HepG2 (cell line): ENCODE results near the gene G6PC3. TPM values are rescaled to one million over a fixed set of nuclear protein-coding genes. Genes with fewer than 3 reads are reported as not detected.

Source experiments
- CBX2 ChIP-seq, 2 experiments: fragments of 200-600 bp in 1 of 2; sonication (generic); formaldehyde crosslinking in 1 of 2; IDR thresholded peaks; 2 replicates each; pipeline versions ENCODE4 v1.7.0 to v1.8.1; 2018 to 2022; ENCODE audit warnings: low read depth in 2 of 2, low read length in 1 of 2, mild to moderate bottlenecking in 1 of 2, missing genetic modification reagents in 1 of 2
- CC2D1A ChIP-seq: sonication (generic); formaldehyde crosslinking; IDR thresholded peaks from 2 replicates; pipeline ENCODE4 v1.8.1; 2023; ENCODE audit warnings: mild to moderate bottlenecking, missing genetic modification reagents
- HNF4G ChIP-seq, 2 experiments: sonication (generic) in 1 of 2; formaldehyde crosslinking in 1 of 2; IDR thresholded peaks; 2 replicates each; pipeline versions ENCODE4 v1.4.0 to v1.6.1; 2011 to 2020; ENCODE audit warnings: borderline replicate concordance in 2 of 2, low read depth in 2 of 2, mild to moderate bottlenecking in 2 of 2, low read length in 1 of 2, missing genetic modification reagents in 1 of 2, moderate library complexity in 1 of 2
- HNRNPLL ChIP-seq: fragments of 200-400 bp; formaldehyde crosslinking; IDR thresholded peaks from 2 replicates; pipeline ENCODE4 v1.6.1; 2017; ENCODE audit warnings: mild to moderate bottlenecking, low read depth, low read length; ENCODE audit not compliant: poor library complexity, severe bottlenecking
- ISX ChIP-seq: sonication (generic); formaldehyde crosslinking; conservative IDR thresholded peaks from 2 replicates; pipeline ENCODE4 v1.5.0; 2020; ENCODE audit warnings: missing genetic modification reagents
- KDM1A ChIP-seq: IDR thresholded peaks from 2 replicates; pipeline ENCODE4 v1.6.1; 2016; ENCODE audit warnings: missing compliant biosample characterization
- MAFK ChIP-seq, 2 experiments: IDR thresholded peaks in 1 of 2; conservative IDR thresholded peaks in 1 of 2; 2 replicates each; pipeline ENCODE4 v1.6.1; 2011; ENCODE audit warnings: improper control_type of control experiment in 2 of 2, low read length in 2 of 2
- MED13 ChIP-seq: sonication (generic); formaldehyde crosslinking; IDR thresholded peaks from 2 replicates; pipeline ENCODE4 v1.5.0; 2020; ENCODE audit warnings: missing genetic modification reagents
- NFE2 ChIP-seq: sonication (generic); formaldehyde crosslinking; IDR thresholded peaks from 2 replicates; pipeline ENCODE4 v1.4.0; 2020; ENCODE audit warnings: missing genetic modification reagents
- NR2F1 ChIP-seq, 2 experiments: fragments of 450-650 bp in 1 of 2; formaldehyde crosslinking in 1 of 2; IDR thresholded peaks; 2 replicates each; pipeline versions ENCODE4 v1.5.0 to v1.6.1; 2016 to 2020; ENCODE audit warnings: mild to moderate bottlenecking in 1 of 2, missing compliant biosample characterization in 1 of 2, missing genetic modification reagents in 1 of 2, moderate library complexity in 1 of 2
- RARA ChIP-seq: IDR thresholded peaks from 2 replicates; pipeline ENCODE4 v1.6.1; 2016; ENCODE audit warnings: missing genetic modification reagents, missing compliant biosample characterization
- RBM22 ChIP-seq: fragments of 200-400 bp; formaldehyde crosslinking; optimal IDR thresholded peaks from 2 replicates; pipeline ENCODE3; 2017; ENCODE audit warnings: mild to moderate bottlenecking, low read length, moderate library complexity
- TCF7L2 ChIP-seq: IDR thresholded peaks from 2 replicates; pipeline ENCODE4 v1.6.1; 2011; ENCODE audit warnings: mild to moderate bottlenecking, low read depth, low read length, moderate library complexity
- ZFP41 ChIP-seq: sonication (generic); formaldehyde crosslinking; IDR thresholded peaks from 2 replicates; pipeline ENCODE4 v1.4.0; 2020; ENCODE audit warnings: mild to moderate bottlenecking, missing genetic modification reagents, borderline replicate concordance
- ZNF484 ChIP-seq: sonication (generic); formaldehyde crosslinking; IDR thresholded peaks from 2 replicates; pipeline ENCODE4 v1.5.1; 2020; ENCODE audit warnings: mild to moderate bottlenecking, low read depth, missing genetic modification reagents, borderline replicate concordance
- polyA plus RNA-seq, 8 experiments: library from polyadenylated mRNA; depleted of rRNA in 3 of 8; stranded (reverse) in 7 of 8; unstranded in 1 of 8; fragments of >200 nt; fragmentation: Illumina TruSeq in 4 of 8; extraction: Trizol in 4 of 8; gene quantifications; 2 replicates each; pipeline versions ENCODE4 v1.2.1 to v1.2.3, GENCODE V29; 2011 to 2016; ENCODE audit warnings: low read depth in 4 of 8, missing spikeins in 1 of 8, mixed read lengths in 1 of 8; ENCODE audit not compliant: insufficient read depth in 1 of 8
- total RNA-seq, 5 experiments: library from RNA; depleted of rRNA; stranded (reverse); fragments of >200 nt; fragmentation: Illumina TruSeq; extraction: Trizol; gene quantifications; 2 replicates each; pipeline ENCODE4 v1.2.3, GENCODE V29; 2016; ENCODE audit warnings: low read depth in 1 of 5
- TF ChIP-seq, protein P1 (sequence below): sonication (generic); formaldehyde crosslinking; IDR thresholded peaks from 2 replicates; pipeline ENCODE4 v1.5.1; 2020; ENCODE audit warnings: mild to moderate bottlenecking, missing genetic modification reagents, borderline replicate concordance
- TF ChIP-seq, protein P2 (sequence below): IDR thresholded peaks from 2 replicates; pipeline ENCODE4 v1.6.1; 2016
- TF ChIP-seq, protein P3 (sequence below): sonication (generic); formaldehyde crosslinking; IDR thresholded peaks from 2 replicates; pipeline ENCODE4 v1.8.1; 2023; ENCODE audit warnings: mild to moderate bottlenecking, missing genetic modification reagents
- TF ChIP-seq, protein P4 (sequence below): sonication (generic); formaldehyde crosslinking; IDR thresholded peaks from 2 replicates; pipeline ENCODE4 v1.4.0; 2020; ENCODE audit warnings: mild to moderate bottlenecking, missing genetic modification reagents

The G6PC3 gene
- total and polyA plus RNA-seq, 2 of the 13 experiments (the other 11 are each of a cell fraction or from before 2014, with no cell fraction given), result 38.5 to 75.8 TPM

DNA sequence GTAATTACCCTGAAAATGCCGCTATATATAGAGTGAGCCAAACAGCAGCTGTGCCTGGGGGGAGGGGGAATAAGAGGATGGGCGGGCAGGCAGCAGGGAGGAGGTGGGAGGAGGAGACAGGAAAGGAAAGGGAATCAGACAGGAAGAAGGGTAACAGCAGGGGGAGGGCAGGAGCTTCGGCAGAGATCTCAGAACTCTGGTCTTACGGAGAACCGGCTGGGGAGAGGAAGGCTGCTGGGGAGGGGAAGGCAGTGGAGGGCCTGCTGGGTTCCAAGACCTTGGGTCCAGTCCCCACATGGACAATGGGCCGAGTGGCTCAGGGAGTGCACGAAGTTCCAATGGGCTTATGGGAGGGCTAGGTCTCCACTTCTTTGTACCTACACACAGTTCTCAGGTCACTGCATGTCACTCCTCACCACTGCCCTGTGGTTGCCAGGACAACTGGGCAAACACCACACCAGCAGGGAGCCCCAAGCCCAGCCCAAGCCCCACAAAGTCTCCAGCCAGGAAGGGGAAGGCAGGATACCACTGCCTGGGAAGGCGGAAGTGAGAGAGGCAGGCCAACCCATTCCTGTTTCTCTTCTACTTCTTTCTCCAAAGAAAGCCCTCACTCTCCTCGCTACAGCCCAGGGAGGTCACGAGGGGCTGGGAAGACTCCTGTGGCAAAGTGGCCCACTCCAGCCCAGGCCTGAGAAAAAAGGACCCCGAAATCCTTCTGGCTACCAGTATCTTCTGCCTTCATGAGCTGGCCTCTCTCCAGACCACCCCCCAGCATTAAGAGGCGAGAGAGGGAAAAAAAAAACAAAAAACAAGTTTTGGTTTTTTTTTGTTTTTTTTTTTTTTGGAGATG, 25.3 kb downstream of the G6PC3 start (continued):
- TF ChIP-seq, protein P1, sequence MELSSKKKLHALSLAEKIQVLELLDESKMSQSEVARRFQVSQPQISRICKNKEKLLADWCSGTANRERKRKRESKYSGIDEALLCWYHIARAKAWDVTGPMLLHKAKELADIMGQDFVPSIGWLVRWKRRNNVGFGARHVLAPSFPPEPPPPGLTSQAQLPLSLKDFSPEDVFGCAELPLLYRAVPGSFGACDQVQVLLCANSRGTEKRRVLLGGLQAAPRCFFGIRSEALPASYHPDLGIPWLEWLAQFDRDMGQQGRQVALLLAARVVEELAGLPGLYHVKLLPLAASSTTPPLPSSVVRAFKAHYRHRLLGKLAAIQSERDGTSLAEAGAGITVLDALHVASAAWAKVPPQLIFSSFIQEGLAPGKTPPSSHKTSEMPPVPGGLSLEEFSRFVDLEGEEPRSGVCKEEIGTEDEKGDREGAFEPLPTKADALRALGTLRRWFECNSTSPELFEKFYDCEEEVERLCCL (CRISPR knock-in tag), result no peak
- TF ChIP-seq, protein P2, sequence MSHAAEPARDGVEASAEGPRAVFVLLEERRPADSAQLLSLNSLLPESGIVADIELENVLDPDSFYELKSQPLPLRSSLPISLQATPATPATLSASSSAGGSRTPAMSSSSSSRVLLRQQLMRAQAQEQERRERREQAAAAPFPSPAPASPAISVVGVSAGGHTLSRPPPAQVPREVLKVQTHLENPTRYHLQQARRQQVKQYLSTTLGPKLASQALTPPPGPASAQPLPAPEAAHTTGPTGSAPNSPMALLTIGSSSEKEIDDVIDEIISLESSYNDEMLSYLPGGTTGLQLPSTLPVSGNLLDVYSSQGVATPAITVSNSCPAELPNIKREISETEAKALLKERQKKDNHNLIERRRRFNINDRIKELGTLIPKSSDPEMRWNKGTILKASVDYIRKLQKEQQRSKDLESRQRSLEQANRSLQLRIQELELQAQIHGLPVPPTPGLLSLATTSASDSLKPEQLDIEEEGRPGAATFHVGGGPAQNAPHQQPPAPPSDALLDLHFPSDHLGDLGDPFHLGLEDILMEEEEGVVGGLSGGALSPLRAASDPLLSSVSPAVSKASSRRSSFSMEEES (CRISPR knock-in tag), result peak; percentile 18; the same call in 1 of the 2 replicates
- TF ChIP-seq NFE2 (CRISPR knock-in tag) (no peak), RARA (CRISPR knock-in tag) (peak; percentile 40), HNRNPLL (no peak), MAFK (conservative IDR thresholded peaks at IDR 0.05 in 1 of 2, IDR thresholded peaks at IDR 0.05 in 1 of 2; ENCODE audit: low read length in 2 of 2) (no peak), CC2D1A (CRISPR knock-in tag) (no peak), RBM22 (peak; percentile 96), ZFP41 (CRISPR knock-in tag) (no peak), TCF7L2 (no peak), ZNF484 (CRISPR knock-in tag) (no peak), HNF4G (IDR thresholded peaks at IDR 0.05; ENCODE audit: borderline replicate concordance, low read depth, low read length) (peak; percentile 29; the same call in 1 of the 2 replicates), HNF4G (CRISPR knock-in tag; IDR thresholded peaks at IDR 0.05; ENCODE audit: borderline replicate concordance, low read depth) (no peak), KDM1A (CRISPR knock-in tag) (no peak), MED13 (CRISPR knock-in tag) (0 out of 2 replicates have a peak, but pooled peaks have one; percentile 37), NR2F1 (CRISPR knock-in tag; IDR thresholded peaks at IDR 0.05) (no peak), CBX2 (IDR thresholded peaks at IDR 0.05; ENCODE audit: low read depth, low read length) (no peak), CBX2 (CRISPR knock-in tag; IDR thresholded peaks at IDR 0.05; ENCODE audit: low read depth) (no peak), ISX (CRISPR knock-in tag) (no peak)
- TF ChIP-seq, protein P3, sequence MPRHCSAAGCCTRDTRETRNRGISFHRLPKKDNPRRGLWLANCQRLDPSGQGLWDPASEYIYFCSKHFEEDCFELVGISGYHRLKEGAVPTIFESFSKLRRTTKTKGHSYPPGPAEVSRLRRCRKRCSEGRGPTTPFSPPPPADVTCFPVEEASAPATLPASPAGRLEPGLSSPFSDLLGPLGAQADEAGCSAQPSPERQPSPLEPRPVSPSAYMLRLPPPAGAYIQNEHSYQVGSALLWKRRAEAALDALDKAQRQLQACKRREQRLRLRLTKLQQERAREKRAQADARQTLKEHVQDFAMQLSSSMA (CRISPR knock-in tag), result 0 out of 2 replicates have a peak, but pooled peaks have one; percentile 20
- TF ChIP-seq, protein P4, sequence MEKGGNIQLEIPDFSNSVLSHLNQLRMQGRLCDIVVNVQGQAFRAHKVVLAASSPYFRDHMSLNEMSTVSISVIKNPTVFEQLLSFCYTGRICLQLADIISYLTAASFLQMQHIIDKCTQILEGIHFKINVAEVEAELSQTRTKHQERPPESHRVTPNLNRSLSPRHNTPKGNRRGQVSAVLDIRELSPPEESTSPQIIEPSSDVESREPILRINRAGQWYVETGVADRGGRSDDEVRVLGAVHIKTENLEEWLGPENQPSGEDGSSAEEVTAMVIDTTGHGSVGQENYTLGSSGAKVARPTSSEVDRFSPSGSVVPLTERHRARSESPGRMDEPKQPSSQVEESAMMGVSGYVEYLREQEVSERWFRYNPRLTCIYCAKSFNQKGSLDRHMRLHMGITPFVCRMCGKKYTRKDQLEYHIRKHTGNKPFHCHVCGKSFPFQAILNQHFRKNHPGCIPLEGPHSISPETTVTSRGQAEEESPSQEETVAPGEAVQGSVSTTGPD, result no peak
